GM19025 (cell line): ENCODE data around the gene S100A13.
A peak's percentile ranks its signal among the peaks of the same experiment; 100 is the strongest.
"Not testable (repeated sequence)": the region's sequence is repeated elsewhere in the genome, so short reads cannot be mapped to it uniquely, and the experiment has no call there.

ENCODE experiments used
- ATAC-seq: cut with Tn5 transposase; IDR thresholded peaks from one replicate; pipeline ENCODE4 v1.9.1; 2021; ENCODE audit warnings: mild to moderate bottlenecking, low read depth, moderate library complexity; ENCODE audit not compliant: unreplicated experiment

Gene S100A13

GRCh38 chr1:153608742-153609584, 18.3 kb downstream of the S100A13 start:
- no peak for ATAC-seq

GRCh38 chr1:153608089-153608682, 19.1 kb downstream of the S100A13 start:
- no peak for ATAC-seq

GRCh38 chr1:153607381-153607780, 19.9 kb downstream of the S100A13 start:
- ATAC-seq = no peak

GRCh38 chr1:153606194-153606593, 21.1 kb downstream of the S100A13 start:
- no peak for ATAC-seq

- no peak for ATAC-seq
These were observed 24.6 kb downstream of the S100A13 start for GRCh38 chr1:153602749-153603148.

GRCh38 chr1:153599847-153600246, 27.5 kb downstream of the S100A13 start:
- ATAC-seq = no peak

GRCh38 chr1:153598309-153599172, 28.8 kb downstream of the S100A13 start:
- peak; percentile 99 for ATAC-seq

- ATAC-seq = no peak
These were observed 30.1 kb downstream of the S100A13 start for GRCh38 chr1:153597206-153597605.

- ATAC-seq = no peak
These were observed 34.6 kb downstream of the S100A13 start for GRCh38 chr1:153592748-153593147.

GRCh38 chr1:153588482-153588881, 38.8 kb downstream of the S100A13 start:
- ATAC-seq = no peak

GRCh38 chr1:153588033-153588432, 39.3 kb downstream of the S100A13 start:
- not testable (repeated sequence) for ATAC-seq

GRCh38 chr1:153587314-153587713, 40.0 kb downstream of the S100A13 start:
- no peak for ATAC-seq

GRCh38 chr1:153586347-153586746, 41.0 kb downstream of the S100A13 start:
- ATAC-seq = no peak

GRCh38 chr1:153585006-153585405, 42.3 kb downstream of the S100A13 start:
- ATAC-seq = no peak

GRCh38 chr1:153583976-153584375, 43.3 kb downstream of the S100A13 start:
- no peak for ATAC-seq

GRCh38 chr1:153583514-153583913, 43.8 kb downstream of the S100A13 start:
- ATAC-seq = not testable (repeated sequence)

GRCh38 chr1:153582836-153583235, 44.5 kb downstream of the S100A13 start:
- ATAC-seq = not testable (repeated sequence)

- ATAC-seq = no peak
These were observed 48.4 kb downstream of the S100A13 start for GRCh38 chr1:153578936-153579335.

GRCh38 chr1:153578490-153578889, 48.8 kb downstream of the S100A13 start:
- no peak for ATAC-seq

GRCh38 chr1:153577624-153578051, 49.7 kb downstream of the S100A13 start:
- no peak for ATAC-seq

GRCh38 chr1:153577138-153577537, 50.2 kb downstream of the S100A13 start:
- ATAC-seq = no peak
